MM.1S (cell line): ENCODE results near the gene CYB5RL.
"Not testable (repeated sequence)": the region's sequence is repeated elsewhere in the genome, so short reads cannot be mapped to it uniquely, and the experiment has no call there.

Experiments used
- DNase-seq: peaks from one replicate; pipeline ENCODE4 v3.0.0-alpha.2; 2015
- H2AFZ ChIP-seq: fragments of 300-600 bp; sonication (generic); 2 replicates; pipeline ENCODE4 v1.6.0; 2016; ENCODE audit warnings: antibody characterized with exemption, low read length
- H3F3A ChIP-seq: fragments of 300-600 bp; sonication (generic); 2 replicates; pipeline ENCODE4 v1.6.1; 2016; ENCODE audit warnings: mild to moderate bottlenecking, antibody characterized with exemption, low read length, moderate library complexity, mixed read lengths; ENCODE audit not compliant: insufficient read depth
- H3K27ac ChIP-seq: fragments of 300-600 bp; sonication (generic); 2 replicates; pipeline ENCODE4 v1.5.1; 2016; ENCODE audit warnings: mild to moderate bottlenecking, low read length
- H3K27me3 ChIP-seq: fragments of 300-600 bp; sonication (generic); replicated peaks from 2 replicates; pipeline ENCODE4 v1.6.0; 2016; ENCODE audit warnings: low read length; ENCODE audit not compliant: insufficient read depth
- H3K36me3 ChIP-seq: fragments of 300-600 bp; sonication (generic); replicated peaks from 2 replicates; pipeline ENCODE4 v1.6.1; 2016; ENCODE audit warnings: mild to moderate bottlenecking, low read length, mixed read lengths; ENCODE audit not compliant: insufficient read depth
- H3K4me1 ChIP-seq: fragments of 300-600 bp; sonication (generic); 2 replicates; pipeline ENCODE4 v1.6.1; 2016; ENCODE audit warnings: low read length, mixed read lengths
- H3K4me2 ChIP-seq: fragments of 300-600 bp; sonication (generic); 2 replicates; pipeline ENCODE4 v1.6.0; 2016; ENCODE audit warnings: low read depth, low read length
- H3K4me3 ChIP-seq: fragments of 300-600 bp; sonication (generic); 2 replicates; pipeline ENCODE4 v1.5.1; 2016; ENCODE audit warnings: low read length, mixed read lengths
- H3K79me2 ChIP-seq: fragments of 300-600 bp; sonication (generic); 2 replicates; pipeline ENCODE4 v1.6.1; 2016; ENCODE audit warnings: mixed run types, low read length, mixed read lengths
- H3K9ac ChIP-seq: fragments of 300-600 bp; sonication (generic); 2 replicates; pipeline ENCODE4 v1.6.1; 2016; ENCODE audit warnings: low read length, mixed read lengths
- H3K9me2 ChIP-seq: fragments of 300-600 bp; sonication (generic); replicated peaks from 2 replicates; pipeline ENCODE4 v1.6.1; 2016; ENCODE audit warnings: mild to moderate bottlenecking, low read length, mixed read lengths; ENCODE audit not compliant: insufficient read depth
- H3K9me3 ChIP-seq: fragments of 300-600 bp; sonication (generic); replicated peaks from 2 replicates; pipeline ENCODE4 v1.6.1; 2016; ENCODE audit warnings: mild to moderate bottlenecking, low read length, mixed read lengths; ENCODE audit not compliant: insufficient read depth
- H4K20me1 ChIP-seq: fragments of 300-600 bp; sonication (generic); 2 replicates; pipeline ENCODE4 v1.6.1; 2016; ENCODE audit warnings: mild to moderate bottlenecking, low read length, moderate library complexity, mixed read lengths; ENCODE audit not compliant: insufficient read depth
- EZH2 ChIP-seq: fragments of 300-600 bp; sonication (generic); optimal IDR thresholded peaks from 2 replicates; pipeline ENCODE3; 2017; ENCODE audit warnings: low read depth, mild to moderate bottlenecking, antibody characterized with exemption, low read length, mixed read lengths
- EZH2phosphoT487 ChIP-seq: fragments of 300-600 bp; sonication (generic); IDR thresholded peaks from 2 replicates; pipeline ENCODE4 v1.6.1; 2018; ENCODE audit warnings: antibody characterized with exemption, low read length
- TF ChIP-seq, protein P1 (sequence below): fragments of 300-600 bp; sonication (generic); IDR thresholded peaks from 2 replicates; pipeline ENCODE4 v1.5.1; 2016; ENCODE audit warnings: antibody characterized with exemption, low read length, mixed read lengths

The CYB5RL gene

GRCh38 chr1:54169068-54169467 is 30.8 kb downstream of the CYB5RL start:
- Histone ChIP-seq H3K4me1 (no peaks in the 10 kb centered on the region), H4K20me1 (no peaks in the 10 kb centered on the region), H3K36me3 (no peaks in the 10 kb centered on the region), H3K27me3 (no peaks in the 10 kb centered on the region), H3K4me2 (no peak overlapping the region), H3K27ac (no peak overlapping the region), H2AFZ (no peak overlapping the region), H3K79me2 (no peaks in the 10 kb centered on the region), H3K4me3 (no peak overlapping the region), H3F3A (no peaks in the 10 kb centered on the region), H3K9ac (no peak overlapping the region), H3K9me2 (no peaks in the 10 kb centered on the region), H3K9me3 (no peaks in the 10 kb centered on the region)
- DNase-seq = no peak
- TF ChIP-seq EZH2 (no peak), EZH2phosphoT487 (no peak)
- TF ChIP-seq, protein P1, sequence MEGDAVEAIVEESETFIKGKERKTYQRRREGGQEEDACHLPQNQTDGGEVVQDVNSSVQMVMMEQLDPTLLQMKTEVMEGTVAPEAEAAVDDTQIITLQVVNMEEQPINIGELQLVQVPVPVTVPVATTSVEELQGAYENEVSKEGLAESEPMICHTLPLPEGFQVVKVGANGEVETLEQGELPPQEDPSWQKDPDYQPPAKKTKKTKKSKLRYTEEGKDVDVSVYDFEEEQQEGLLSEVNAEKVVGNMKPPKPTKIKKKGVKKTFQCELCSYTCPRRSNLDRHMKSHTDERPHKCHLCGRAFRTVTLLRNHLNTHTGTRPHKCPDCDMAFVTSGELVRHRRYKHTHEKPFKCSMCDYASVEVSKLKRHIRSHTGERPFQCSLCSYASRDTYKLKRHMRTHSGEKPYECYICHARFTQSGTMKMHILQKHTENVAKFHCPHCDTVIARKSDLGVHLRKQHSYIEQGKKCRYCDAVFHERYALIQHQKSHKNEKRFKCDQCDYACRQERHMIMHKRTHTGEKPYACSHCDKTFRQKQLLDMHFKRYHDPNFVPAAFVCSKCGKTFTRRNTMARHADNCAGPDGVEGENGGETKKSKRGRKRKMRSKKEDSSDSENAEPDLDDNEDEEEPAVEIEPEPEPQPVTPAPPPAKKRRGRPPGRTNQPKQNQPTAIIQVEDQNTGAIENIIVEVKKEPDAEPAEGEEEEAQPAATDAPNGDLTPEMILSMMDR = no peak

DNA sequence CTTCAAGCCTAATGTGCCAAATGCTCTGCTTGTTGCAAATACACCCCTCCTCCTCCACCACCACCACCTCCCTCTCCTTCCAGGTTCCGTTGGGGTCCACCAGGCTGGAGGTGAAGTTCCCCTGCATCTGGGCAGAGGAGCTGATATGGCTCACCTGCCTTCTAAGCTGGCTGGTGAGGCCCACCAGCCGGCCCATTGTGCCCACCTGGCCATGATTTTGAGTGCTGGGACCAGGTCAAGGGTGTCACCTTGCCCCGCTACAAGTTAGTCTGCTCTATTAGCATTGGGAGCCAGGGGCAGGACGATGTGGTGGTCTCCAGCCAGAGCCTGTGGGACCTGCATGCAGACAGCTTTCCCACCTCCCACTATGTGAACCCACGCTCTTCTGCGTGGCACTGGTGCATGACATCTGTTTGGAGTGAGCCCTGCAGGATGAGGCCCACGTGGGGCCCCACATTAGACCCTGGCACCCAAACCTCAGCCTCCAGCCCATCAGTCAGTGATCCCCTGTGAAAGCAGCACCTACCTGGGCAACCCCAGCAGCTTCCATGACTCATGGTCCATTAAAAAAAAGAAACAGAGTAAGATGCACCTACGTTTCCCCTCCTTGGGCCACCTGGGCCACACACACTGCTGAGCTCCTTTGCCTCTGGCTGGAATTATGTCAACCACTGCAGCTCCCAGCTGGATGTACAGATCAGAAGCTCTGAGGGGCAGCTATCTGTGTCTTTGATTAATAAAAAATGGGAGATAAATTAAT is 31.4 kb downstream of the CYB5RL start:
- H3K36me3 ChIP-seq = no peaks in the 10 kb centered on the region
- DNase-seq = no peak
- no peaks in the 10 kb centered on the region for H3K4me1 ChIP-seq

GRCh38 chr1:54167422-54168139 is 32.2 kb downstream of the CYB5RL start:
- Histone ChIP-seq H3K79me2 (no peaks in the 10 kb centered on the region), H3K9ac (no peak overlapping the region), H3K27ac (no peak overlapping the region), H3K4me2 (no peak overlapping the region), H3K9me2 (no peaks in the 10 kb centered on the region), H2AFZ (no peak overlapping the region), H3K4me3 (no peak overlapping the region), H3K27me3 (no peaks in the 10 kb centered on the region), H3K36me3 (no peaks in the 10 kb centered on the region), H3K4me1 (no peaks in the 10 kb centered on the region), H3F3A (no peaks in the 10 kb centered on the region), H4K20me1 (no peaks in the 10 kb centered on the region), H3K9me3 (no peaks in the 10 kb centered on the region)
- TF ChIP-seq EZH2 = no peak
- no peak for TF ChIP-seq EZH2phosphoT487
- TF ChIP-seq, protein P1 = no peak
- no peak for DNase-seq

More for the DNA sequence above, 31.4 kb downstream of the CYB5RL start:
- no peak overlapping the region for H3K4me3 ChIP-seq
- H3K4me2 ChIP-seq = no peak overlapping the region
- no peaks in the 10 kb centered on the region for H4K20me1 ChIP-seq
- TF ChIP-seq EZH2 (no peak), EZH2phosphoT487 (no peak)
- TF ChIP-seq, protein P1 = no peak
- H3K9me2 ChIP-seq = no peaks in the 10 kb centered on the region
- no peak overlapping the region for H3K9ac ChIP-seq
- H3K27me3 ChIP-seq = no peaks in the 10 kb centered on the region
- H3K27ac ChIP-seq = no peak overlapping the region
- no peak overlapping the region for H2AFZ ChIP-seq
- H3K79me2 ChIP-seq = no peaks in the 10 kb centered on the region
- no peaks in the 10 kb centered on the region for H3F3A ChIP-seq
- H3K9me3 ChIP-seq = no peaks in the 10 kb centered on the region

- H3K4me2 ChIP-seq = not testable (repeated sequence)
Observed at GRCh38 chr1:54166357-54166756, 33.5 kb downstream of the CYB5RL start.

More at GRCh38 chr1:54166357-54166756, 33.5 kb downstream of the CYB5RL start:
- not testable (repeated sequence) for H3K9me3 ChIP-seq, H3K9ac ChIP-seq, H3K9me2 ChIP-seq, H3K27me3 ChIP-seq, H3K27ac ChIP-seq, H4K20me1 ChIP-seq, H3K79me2 ChIP-seq, H3K4me1 ChIP-seq, H2AFZ ChIP-seq, H3K36me3 ChIP-seq, DNase-seq, H3F3A ChIP-seq, H3K4me3 ChIP-seq
